Hepatocyte (in vitro differentiated cells): Measurements from ENCODE around the gene IMMP2L. TPM values are rescaled to one million over a fixed set of nuclear protein-coding genes. Genes with fewer than 3 reads are reported as not detected.
"Not testable (repeated sequence)": the region's sequence is repeated elsewhere in the genome, so short reads cannot be mapped to it uniquely, and the experiment has no call there.

Source experiments
- DNase-seq: peaks from one replicate; pipeline ENCODE4 v3.0.0-alpha.2; 2016; ENCODE audit warnings: low spot score
- H2AFZ ChIP-seq: fragments of 200-600 bp; sonication (generic); 2 replicates; pipeline ENCODE4 v1.6.0; 2016; ENCODE audit warnings: antibody characterized with exemption, mild to moderate bottlenecking
- H3K27ac ChIP-seq: fragments of 200-600 bp; sonication (generic); 2 replicates; pipeline ENCODE4 v1.5.1; 2016; ENCODE audit warnings: mild to moderate bottlenecking
- H3K27me3 ChIP-seq: fragments of 200-600 bp; sonication (generic); 2 replicates; pipeline ENCODE4 v1.6.1; 2016
- H3K36me3 ChIP-seq: fragments of 200-600 bp; sonication (generic); replicated peaks from 2 replicates; pipeline ENCODE4 v1.5.1; 2016; ENCODE audit warnings: low read depth; ENCODE audit not compliant: insufficient read depth
- H3K4me1 ChIP-seq: fragments of 200-600 bp; sonication (generic); 2 replicates; pipeline ENCODE4 v1.5.1; 2016; ENCODE audit warnings: mild to moderate bottlenecking, moderate library complexity; ENCODE audit not compliant: insufficient read depth
- H3K4me2 ChIP-seq: fragments of 200-600 bp; sonication (generic); 2 replicates; pipeline ENCODE4 v1.6.0; 2016
- H3K4me3 ChIP-seq: fragments of 200-600 bp; sonication (generic); 2 replicates; pipeline ENCODE4 v1.5.1; 2016; ENCODE audit warnings: mild to moderate bottlenecking
- H3K79me2 ChIP-seq: fragments of 200-600 bp; sonication (generic); 2 replicates; pipeline ENCODE4 v1.6.0; 2017; ENCODE audit warnings: mild to moderate bottlenecking
- H3K9me2 ChIP-seq: fragments of 200-600 bp; sonication (generic); replicated peaks from 2 replicates; pipeline ENCODE4 v1.6.0; 2017; ENCODE audit warnings: mild to moderate bottlenecking; ENCODE audit not compliant: insufficient read depth
- H3K9me3 ChIP-seq: fragments of 200-600 bp; sonication (generic); 2 replicates; pipeline ENCODE4 v1.5.1; 2016; ENCODE audit warnings: low read depth, mild to moderate bottlenecking
- H4K20me1 ChIP-seq: fragments of 200-600 bp; sonication (generic); 2 replicates; pipeline ENCODE4 v1.6.0; 2016; ENCODE audit warnings: mild to moderate bottlenecking; ENCODE audit not compliant: insufficient read depth, poor library complexity, severe bottlenecking
- CTCF ChIP-seq: fragments of 200-600 bp; sonication (generic); IDR thresholded peaks from 2 replicates; pipeline ENCODE4 v1.5.1; 2016; ENCODE audit warnings: antibody characterized with exemption, mild to moderate bottlenecking; ENCODE audit not compliant: poor library complexity
- EZH2 ChIP-seq: fragments of 200-600 bp; sonication (generic); IDR thresholded peaks from 2 replicates; pipeline ENCODE4 v1.6.1; 2016; ENCODE audit warnings: antibody characterized with exemption, mild to moderate bottlenecking, borderline replicate concordance
- EZH2phosphoT487 ChIP-seq: fragments of 200-600 bp; sonication (generic); IDR thresholded peaks from one replicate; pipeline ENCODE4 v1.6.1; 2018; ENCODE audit warnings: antibody characterized with exemption, mild to moderate bottlenecking, low read depth, moderate library complexity; ENCODE audit not compliant: unreplicated experiment, severe bottlenecking
- WGBS: methylation state at CpG from one replicate; pipeline ENCODE4 v1.1.6; 2016; ENCODE audit warnings: low lambda C conversion rate; ENCODE audit errors: missing lambda C conversion rate; 5-methylcytosine and 5-hydroxymethylcytosine counted together
- polyA plus RNA-seq: library from polyadenylated mRNA; unstranded; fragments of >200 nt; fragmentation: Nextera tagmentation; extraction: Ambion mirVana; gene quantifications from 2 replicates; pipeline ENCODE4 v1.2.1, GENCODE V29; 2016
- total RNA-seq: library from RNA; depleted of rRNA; stranded (reverse); fragments of >200 nt; gene quantifications from 2 replicates; pipeline ENCODE4 v1.2.3, GENCODE V29; 2014

Gene IMMP2L
- total RNA-seq (9.1 and 17.6 TPM in 2 replicates), polyA plus RNA-seq (13.3 and 25.7 TPM in 2 replicates)

- no peak for TF ChIP-seq EZH2phosphoT487
- no peak for TF ChIP-seq EZH2
- TF ChIP-seq CTCF: peak; percentile 50
- H4K20me1 ChIP-seq: no peaks in the 10 kb centered on the region
- no peaks in the 10 kb centered on the region for H3K27me3 ChIP-seq
- H3K36me3 ChIP-seq: no peaks in the 10 kb centered on the region
- H3K9me3 ChIP-seq: no peaks in the 10 kb centered on the region
- 3% methylated on average over 54 of the region's 84 CpGs for WGBS
- peak; percentile 95 for DNase-seq
- H3K79me2 ChIP-seq: peaks cover 3% of the 10 kb centered on the region
- peak within 1 kb of the TSS; percentile 91 for H3K4me2 ChIP-seq
- H3K4me3 ChIP-seq: peak within 1 kb of the TSS; percentile 80
- H2AFZ ChIP-seq: peak within 1 kb of the TSS; percentile 92
- H3K27ac ChIP-seq: peak within 1 kb of the TSS; percentile 92
- H3K9me2 ChIP-seq: no peaks in the 10 kb centered on the region
- peaks cover 29% of the 10 kb centered on the region for H3K4me1 ChIP-seq
Measured at GRCh38 chr7:111561904-111562732, at the start of gene IMMP2L. TSS of gene IMMP2L (minus strand) at chr7:111562492.

DNA sequence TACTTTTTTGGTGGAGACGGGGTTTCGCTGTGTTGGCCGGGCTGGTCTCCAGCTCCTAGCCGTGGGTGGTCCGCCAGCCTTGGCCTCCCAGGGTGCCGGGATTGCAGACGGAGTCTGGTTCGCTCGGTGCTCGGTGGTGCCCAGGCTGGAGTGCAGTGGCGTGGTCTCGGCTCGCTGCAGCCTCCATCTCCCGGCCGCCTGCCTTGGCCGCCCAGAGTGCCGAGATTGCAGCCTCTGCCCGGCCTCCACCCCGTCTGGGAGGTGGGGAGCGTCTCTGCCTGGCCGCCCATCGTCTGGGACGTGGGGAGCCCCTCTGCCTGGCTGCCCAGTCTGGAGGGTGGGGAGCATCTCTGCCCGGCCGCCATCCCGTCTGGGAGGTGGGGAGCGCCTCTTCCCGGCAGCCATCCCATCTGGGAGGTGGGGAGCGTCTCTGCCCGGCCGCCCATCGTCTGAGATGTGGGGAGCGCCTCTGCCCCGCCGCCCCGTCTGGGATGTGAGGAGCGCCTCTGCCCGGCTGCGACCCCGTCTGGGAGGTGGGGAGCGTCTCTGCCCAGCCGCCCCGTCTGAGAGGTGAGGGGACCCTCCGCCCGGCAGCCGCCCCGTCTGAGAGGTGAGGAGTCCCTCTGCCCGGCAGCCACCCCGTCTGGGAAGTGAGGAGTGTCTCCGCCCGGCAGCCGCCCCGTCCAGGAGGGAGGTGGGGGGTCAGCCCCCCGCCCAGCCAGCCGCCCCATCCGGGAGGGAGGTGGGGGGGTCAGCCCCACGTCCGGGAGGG, 47.4 kb upstream of the IMMP2L start:
- 93% methylated on average over 15 of the region's 58 CpGs for WGBS
- DNase-seq, H3K9me3 ChIP-seq, H3K4me1 ChIP-seq, H3K4me3 ChIP-seq, H3K79me2 ChIP-seq, H3K27me3 ChIP-seq, H3K36me3 ChIP-seq, H3K27ac ChIP-seq, H3K4me2 ChIP-seq, H2AFZ ChIP-seq, H4K20me1 ChIP-seq, H3K9me2 ChIP-seq: not testable (repeated sequence)

- DNase-seq: no peak
- H3K9me3 ChIP-seq: no peaks in the 10 kb centered on the region
- no peak overlapping the region for H3K4me2 ChIP-seq
- H3K36me3 ChIP-seq: no peaks in the 10 kb centered on the region
- H3K27ac ChIP-seq: no peak overlapping the region
- H3K4me3 ChIP-seq: no peak overlapping the region
- H4K20me1 ChIP-seq: no peaks in the 10 kb centered on the region
- no peak for TF ChIP-seq CTCF
- TF ChIP-seq EZH2: no peak
- no peak for TF ChIP-seq EZH2phosphoT487
- no peaks in the 10 kb centered on the region for H3K79me2 ChIP-seq
- no peaks in the 10 kb centered on the region for H3K4me1 ChIP-seq
- WGBS: 73% methylated on average over 2 of the region's 2 CpGs
- no peaks in the 10 kb centered on the region for H3K27me3 ChIP-seq
- no peaks in the 10 kb centered on the region for H3K9me2 ChIP-seq
- no peak overlapping the region for H2AFZ ChIP-seq
Measured at GRCh38 chr7:111607621-111608020, 45.3 kb upstream of the IMMP2L start.

DNA sequence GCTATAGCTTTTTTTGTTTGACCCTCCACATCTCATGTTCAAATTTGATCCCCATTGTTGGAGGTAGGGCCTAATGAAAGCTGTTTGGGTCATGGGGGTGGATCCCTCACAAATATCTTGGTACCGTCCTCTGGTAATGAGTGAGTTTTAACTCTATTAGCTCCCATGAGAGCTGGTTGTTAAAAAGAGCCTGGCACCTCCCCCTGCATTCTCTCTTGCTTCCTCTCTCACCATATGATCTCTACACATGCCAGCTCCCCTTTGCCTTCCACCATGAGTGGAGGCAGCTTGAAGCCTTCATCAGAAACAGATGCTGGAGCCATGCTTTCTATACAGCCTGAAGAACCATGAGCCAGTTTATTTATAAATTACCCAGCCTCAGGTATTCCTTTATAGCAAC, 43.0 kb upstream of the IMMP2L start:
- 60% methylated on average over 1 of the region's 1 CpG for WGBS
- Histone ChIP-seq H3K27ac (no peak overlapping the region), H3K79me2 (no peaks in the 10 kb centered on the region), H3K9me2 (no peaks in the 10 kb centered on the region), H3K27me3 (no peaks in the 10 kb centered on the region), H3K36me3 (no peaks in the 10 kb centered on the region), H4K20me1 (no peaks in the 10 kb centered on the region), H2AFZ (no peak overlapping the region), H3K9me3 (no peaks in the 10 kb centered on the region), H3K4me1 (no peaks in the 10 kb centered on the region), H3K4me3 (no peak overlapping the region), H3K4me2 (no peak overlapping the region)
- no peak for DNase-seq
- TF ChIP-seq EZH2 (no peak), CTCF (no peak), EZH2phosphoT487 (no peak)
